PC-9 (cell line): ENCODE results near the gene KIFC1. TPM values are rescaled to one million over a fixed set of nuclear protein-coding genes. Genes with fewer than 3 reads are reported as not detected.

Experiments
- BruUV-seq: library from RNA; stranded (reverse); fragments of 400-500 nt; replicated peaks from 2 replicates; lab custom pipeline; 2021; lab: Mats Ljungman, UMichigan
- CTCF ChIA-PET: fragments of 300-600 bp; sonication (Branson Sonifier 250); formaldehyde crosslinking; loops from one replicate; lab custom pipeline; 2022; ENCODE audit warnings: antibody characterized with exemption; lab: Charles Lee
- POLR2A ChIA-PET: fragments of 300-600 bp; sonication (Branson Sonifier 250); formaldehyde crosslinking; loops from one replicate; lab custom pipeline; 2022; ENCODE audit warnings: antibody characterized with exemption; ENCODE audit not compliant: unreplicated experiment; lab: Charles Lee
- DNase-seq, 2 experiments: peaks; one replicate each; pipeline versions ENCODE4 v3.0.0 to v3.0.0-alpha.2; 2015 to 2022; ENCODE audit warnings: mixed read lengths in 1 of 2
- H2AFZ ChIP-seq: fragments of 200-600 bp; sonication (generic); 2 replicates; pipeline ENCODE4 v1.8.1; 2017; ENCODE audit warnings: antibody characterized with exemption
- H3F3A ChIP-seq: fragments of 200-600 bp; sonication (generic); 2 replicates; pipeline ENCODE4 v1.8.1; 2017; ENCODE audit warnings: antibody characterized with exemption, mild to moderate bottlenecking, low read depth; ENCODE audit not compliant: insufficient read depth
- H3K27ac ChIP-seq: fragments of 200-600 bp; sonication (generic); 2 replicates; pipeline ENCODE4 v1.6.1; 2016; ENCODE audit warnings: mixed run types
- H3K27me3 ChIP-seq: fragments of 200-600 bp; sonication (generic); 2 replicates; pipeline ENCODE4 v1.6.1; 2016; ENCODE audit warnings: low read depth, mixed run types; ENCODE audit not compliant: insufficient read depth
- H3K36me3 ChIP-seq: fragments of 200-600 bp; sonication (generic); 2 replicates; pipeline ENCODE4 v1.6.1; 2016; ENCODE audit warnings: low read depth, mixed run types
- H3K4me1 ChIP-seq: fragments of 200-600 bp; sonication (generic); replicated peaks from 2 replicates; pipeline ENCODE4 v1.6.1; 2016; ENCODE audit warnings: mixed run types; ENCODE audit not compliant: insufficient read depth
- H3K4me2 ChIP-seq: fragments of 200-600 bp; sonication (generic); 2 replicates; pipeline ENCODE4 v1.6.1; 2017; ENCODE audit warnings: mixed run types
- H3K4me3 ChIP-seq: fragments of 200-600 bp; sonication (generic); 2 replicates; pipeline ENCODE4 v1.6.1; 2016; ENCODE audit warnings: mixed run types
- H3K79me2 ChIP-seq: fragments of 200-600 bp; sonication (generic); 2 replicates; pipeline ENCODE4 v1.6.1; 2017; ENCODE audit warnings: low read depth, mixed run types
- H3K9me2 ChIP-seq: fragments of 200-600 bp; sonication (generic); 2 replicates; pipeline ENCODE4 v1.8.1; 2017; ENCODE audit warnings: mild to moderate bottlenecking; ENCODE audit not compliant: insufficient read depth
- H3K9me3 ChIP-seq: fragments of 200-600 bp; sonication (generic); 2 replicates; pipeline ENCODE4 v1.8.1; 2016; ENCODE audit warnings: low read depth; ENCODE audit not compliant: insufficient read depth
- H4K20me1 ChIP-seq: fragments of 200-600 bp; sonication (generic); 2 replicates; pipeline ENCODE4 v1.8.1; 2017; ENCODE audit not compliant: insufficient read depth
- CTCF ChIP-seq: fragments of 200-600 bp; sonication (generic); conservative IDR thresholded peaks from 2 replicates; pipeline ENCODE4 v1.6.1; 2017; ENCODE audit warnings: mixed run types, antibody characterized with exemption, mild to moderate bottlenecking, moderate library complexity
- EZH2 ChIP-seq: fragments of 200-600 bp; sonication (generic); IDR thresholded peaks from 2 replicates; pipeline ENCODE4 v1.8.0; 2017; ENCODE audit warnings: antibody characterized with exemption, low read depth
- intact Hi-C: fragments of 100-400 bp; cut with micrococcal nuclease; formaldehyde crosslinking; loops from one replicate; pipeline ENCODE4 v1.10.0; 2022; ENCODE audit not compliant: unreplicated experiment
- total RNA-seq: library from RNA; stranded (reverse); gene quantifications from 2 replicates; pipeline ENCODE4 v1.2.3, GENCODE V29; 2021

The KIFC1 gene
- total RNA-seq, 1 experiment from 2014 or later = 91.4 TPM

GRCh38 chr6:33404884-33405283, 13.3 kb downstream of the KIFC1 start:
- Histone ChIP-seq H2AFZ (no peak overlapping the region), H3K27ac (no peak overlapping the region), H3K36me3 (peaks cover 11% of the 10 kb centered on the region; the same call in 1 of the 2 replicates), H4K20me1 (no peaks in the 10 kb centered on the region), H3K27me3 (no peaks in the 10 kb centered on the region), H3K4me1 (peaks cover 7% of the 10 kb centered on the region; the same call in 1 of the 2 replicates), H3F3A (peaks cover 31% of the 10 kb centered on the region), H3K4me3 (no peak overlapping the region), H3K9me2 (no peaks in the 10 kb centered on the region), H3K9me3 (no peaks in the 10 kb centered on the region), H3K79me2 (no peaks in the 10 kb centered on the region), H3K4me2 (no peak overlapping the region)
- POLR2A ChIA-PET = no interaction called here
- intact Hi-C loops = no loop called here
- TF ChIP-seq CTCF = no peak
- TF ChIP-seq EZH2 = no peak
- BruUV-seq = no TSS peak
- DNase-seq = no peak
- CTCF ChIA-PET = no interaction called here

GRCh38 chr6:33405386-33405940, 13.8 kb downstream of the KIFC1 start:
- Histone ChIP-seq H4K20me1 (no peaks in the 10 kb centered on the region), H3K27me3 (no peaks in the 10 kb centered on the region), H3K27ac (no peak overlapping the region), H3F3A (peaks cover 31% of the 10 kb centered on the region), H3K79me2 (no peaks in the 10 kb centered on the region), H2AFZ (no peak overlapping the region), H3K4me2 (no peak overlapping the region), H3K36me3 (peaks cover 11% of the 10 kb centered on the region; the same call in 1 of the 2 replicates), H3K9me3 (no peaks in the 10 kb centered on the region), H3K9me2 (no peaks in the 10 kb centered on the region), H3K4me1 (peaks cover 7% of the 10 kb centered on the region; the same call in 1 of the 2 replicates), H3K4me3 (no peak overlapping the region)
- ChIA-PET CTCF (no interaction called here), POLR2A (no interaction called here)
- no TSS peak for BruUV-seq
- TF ChIP-seq CTCF (no peak), EZH2 (no peak)
- intact Hi-C loops = no loop called here
- DNase-seq = no peak

GRCh38 chr6:33406126-33406525, 14.5 kb downstream of the KIFC1 start:
- POLR2A ChIA-PET = no interaction called here
- Histone ChIP-seq H3K9me3 (no peaks in the 10 kb centered on the region), H3K9me2 (no peaks in the 10 kb centered on the region), H4K20me1 (no peaks in the 10 kb centered on the region), H3K79me2 (0 out of 2 replicates have a peak, but pooled peaks cover 1% of the 10 kb centered on the region), H3K36me3 (peaks cover 11% of the 10 kb centered on the region; the same call in 1 of the 2 replicates), H3K4me1 (peaks cover 7% of the 10 kb centered on the region; the same call in 1 of the 2 replicates), H3K27me3 (no peaks in the 10 kb centered on the region), H3K4me2 (no peak overlapping the region), H3K4me3 (no peak overlapping the region), H2AFZ (no peak overlapping the region), H3K27ac (no peak overlapping the region), H3F3A (peaks cover 31% of the 10 kb centered on the region)
- CTCF ChIA-PET = no interaction called here
- TF ChIP-seq EZH2 (no peak), CTCF (no peak)
- DNase-seq = no peak
- intact Hi-C loops = no loop called here
- BruUV-seq = no TSS peak
